NCI-H510A (cell line): ENCODE results near the gene PRDM12.

Source experiments
- DNase-seq: peaks from one replicate; lab custom pipeline; 2025; lab: John Stamatoyannopoulos, UW

The PRDM12 gene

DNA sequence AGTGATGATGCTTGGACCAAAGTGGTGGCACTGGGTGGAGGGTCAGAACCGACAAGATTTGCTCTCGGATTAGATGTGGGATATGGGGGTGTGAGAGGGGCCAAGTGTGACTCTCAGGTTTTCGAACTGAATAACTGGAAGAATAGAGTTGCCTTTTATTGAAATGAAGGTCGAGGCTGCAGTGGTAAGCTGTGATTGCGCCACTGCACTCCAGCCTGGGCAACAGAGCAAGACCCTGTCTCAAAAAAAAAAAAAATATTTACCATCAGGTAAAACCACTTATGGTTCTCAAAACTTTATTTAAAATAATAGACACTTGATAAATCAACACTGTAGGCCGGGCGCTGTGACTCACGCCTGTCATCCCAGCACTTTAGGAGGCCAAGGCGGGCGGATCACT, 56.4 kb downstream of the PRDM12 start:
- DNase-seq, result no peak

- no peak for DNase-seq
These were observed 64.3 kb downstream of the PRDM12 start for GRCh38 chr9:130728721-130729120.

DNA sequence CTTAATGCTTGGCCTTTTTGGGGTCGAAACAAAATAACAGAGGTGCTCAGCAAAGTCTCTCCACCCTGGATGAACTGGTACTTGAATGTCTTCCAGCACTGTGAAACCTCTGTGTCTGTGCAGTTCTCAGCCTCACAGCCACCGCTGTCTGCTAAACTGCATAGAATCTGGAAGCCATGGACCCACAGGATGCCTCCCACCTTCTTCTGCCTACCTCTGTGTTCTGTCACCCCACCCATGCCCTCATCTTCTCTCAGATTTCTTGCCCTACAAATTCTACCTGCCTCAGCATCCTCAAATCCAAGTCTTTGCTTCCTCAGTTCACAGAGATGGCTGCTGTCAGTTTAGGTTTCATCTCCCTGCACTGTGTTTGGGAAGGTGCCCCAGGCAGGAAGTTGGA, 64.8 kb downstream of the PRDM12 start:
- DNase-seq, result no peak

GRCh38 chr9:130731355-130731754, 67.0 kb downstream of the PRDM12 start:
- no peak for DNase-seq

GRCh38 chr9:130732136-130732535, 67.7 kb downstream of the PRDM12 start:
- DNase-seq, result no peak
